Upper lobe of right lung (tissue), 1 donor: ENCODE data around the gene SLC24A5. TPM values are rescaled to one million over a fixed set of nuclear protein-coding genes. Genes with fewer than 3 reads are reported as not detected.

Source experiments
- ATAC-seq: fragments of 200-7000 bp; cut with Tn5 transposase; one replicate; pipeline ENCODE4 v1.9.1; 2020; ENCODE audit warnings: mild to moderate bottlenecking, moderate library complexity
- DNase-seq: peaks from one replicate; pipeline ENCODE4 v3.0.0-alpha.2; 2020
- H3K27ac ChIP-seq: fragments of 200-600 bp; one replicate; pipeline ENCODE4 v1.8.0; 2022
- H3K27me3 ChIP-seq: fragments of 200-600 bp; one replicate; pipeline ENCODE4 v1.8.0; 2022; ENCODE audit warnings: mild to moderate bottlenecking
- H3K36me3 ChIP-seq: fragments of 200-600 bp; one replicate; pipeline ENCODE4 v1.8.0; 2022
- H3K4me1 ChIP-seq: fragments of 200-600 bp; one replicate; pipeline ENCODE4 v1.8.0; 2022
- H3K4me3 ChIP-seq: fragments of 200-600 bp; one replicate; pipeline ENCODE4 v1.8.0; 2022; ENCODE audit warnings: mild to moderate bottlenecking
- H3K9me3 ChIP-seq: fragments of 200-600 bp; one replicate; pipeline ENCODE4 v1.8.0; 2022
- CTCF ChIP-seq: fragments of 200-600 bp; IDR thresholded peaks from one replicate; pipeline ENCODE4 v1.8.0; 2022; ENCODE audit warnings: antibody characterized with exemption
- intact Hi-C: fragments of 100-400 bp; cut with DNase I; formaldehyde crosslinking; loops from one replicate; pipeline ENCODE4 v1.11.0; 2022
- total RNA-seq: library from RNA; stranded (reverse); fragmentation: NEBNext Ultra II Directional; extraction: Animal tissue kit (Norgen Biotek cat#: 25700); gene quantifications from one replicate; pipeline ENCODE4 v1.2.1, GENCODE V29; 2021
- donor health status: DM: no; HTN: yes; CAD: no; lungs with severe emphysema.

Gene SLC24A5
- total RNA-seq, 1 donor from 2014 or later = 0.84 TPM

DNA sequence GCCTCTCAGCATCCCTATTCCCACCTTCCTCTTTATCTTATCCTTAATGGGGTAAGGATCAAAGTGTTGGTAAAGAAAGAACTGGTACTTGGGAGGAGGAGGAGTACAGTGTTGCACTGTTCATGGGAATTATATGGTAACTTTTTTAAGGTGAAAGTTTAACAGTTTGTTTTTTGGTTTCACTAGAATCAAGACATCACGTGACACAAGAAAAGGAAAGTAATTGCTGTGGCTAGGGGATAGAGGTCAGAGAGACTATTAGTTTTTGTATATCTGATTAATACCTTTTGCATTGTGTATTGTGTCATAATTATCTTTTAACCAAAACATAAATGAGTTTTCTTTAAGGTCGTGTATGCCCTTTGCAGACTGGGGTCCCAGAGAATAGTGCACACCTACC, 23.5 kb upstream of the SLC24A5 start:
- Histone ChIP-seq H3K4me3 (no peak overlapping the region), H3K9me3 (no peaks in the 10 kb centered on the region), H3K36me3 (no peaks in the 10 kb centered on the region), H3K4me1 (no peaks in the 10 kb centered on the region), H3K27ac (no peak overlapping the region), H3K27me3 (no peaks in the 10 kb centered on the region)
- TF ChIP-seq CTCF = no peak
- intact Hi-C loops = no loop called here
- no peak for DNase-seq
- ATAC-seq = no peak

GRCh38 chr15:48101376-48101961, 19.3 kb upstream of the SLC24A5 start:
- H3K27me3 ChIP-seq = no peaks in the 10 kb centered on the region
- no peak for DNase-seq
- no peak overlapping the region for H3K4me3 ChIP-seq
- no peaks in the 10 kb centered on the region for H3K36me3 ChIP-seq
- intact Hi-C loops = no loop called here
- no peaks in the 10 kb centered on the region for H3K9me3 ChIP-seq
- H3K27ac ChIP-seq = no peak overlapping the region
- no peaks in the 10 kb centered on the region for H3K4me1 ChIP-seq
- ATAC-seq = no peak
- no peak for TF ChIP-seq CTCF

DNA sequence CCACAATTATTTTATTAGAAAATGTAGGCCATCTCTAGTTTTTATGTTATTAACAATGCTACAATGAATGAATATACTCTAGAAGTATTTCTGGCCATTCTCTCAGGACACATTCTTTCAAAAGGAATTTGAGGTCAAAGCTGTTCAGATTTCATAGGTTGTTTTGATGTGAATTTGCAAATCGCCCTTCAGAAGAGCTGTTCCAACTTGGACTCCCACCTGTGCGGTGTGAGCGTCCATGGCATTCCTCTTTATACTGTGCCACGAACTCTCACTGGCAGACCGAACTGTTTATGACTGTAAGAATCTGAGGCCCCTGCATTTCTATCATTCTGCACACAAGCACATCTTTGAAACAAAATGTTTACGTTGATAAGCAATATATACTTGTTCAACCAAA, 18.6 kb upstream of the SLC24A5 start:
- Histone ChIP-seq H3K4me1 (no peaks in the 10 kb centered on the region), H3K9me3 (no peaks in the 10 kb centered on the region), H3K36me3 (no peaks in the 10 kb centered on the region), H3K27me3 (no peaks in the 10 kb centered on the region), H3K27ac (no peak overlapping the region), H3K4me3 (no peak overlapping the region)
- ATAC-seq = no peak
- TF ChIP-seq CTCF = no peak
- DNase-seq = no peak
- intact Hi-C loops = no loop called here

GRCh38 chr15:48103647-48104046, 17.1 kb upstream of the SLC24A5 start:
- no peak for ATAC-seq
- Histone ChIP-seq H3K4me3 (no peak overlapping the region), H3K27me3 (no peaks in the 10 kb centered on the region), H3K9me3 (no peaks in the 10 kb centered on the region), H3K36me3 (no peaks in the 10 kb centered on the region), H3K4me1 (no peaks in the 10 kb centered on the region), H3K27ac (no peak overlapping the region)
- no peak for DNase-seq
- intact Hi-C loops = no loop called here
- TF ChIP-seq CTCF = no peak

- no peak overlapping the region for H3K4me3 ChIP-seq
- no peaks in the 10 kb centered on the region for H3K9me3 ChIP-seq
- DNase-seq (no peak), ATAC-seq (no peak)
- TF ChIP-seq CTCF = no peak
- intact Hi-C loops = no loop called here
- no peaks in the 10 kb centered on the region for H3K27me3 ChIP-seq
- no peaks in the 10 kb centered on the region for H3K4me1 ChIP-seq
- no peak overlapping the region for H3K27ac ChIP-seq
- H3K36me3 ChIP-seq = no peaks in the 10 kb centered on the region
Observed at GRCh38 chr15:48105936-48106335, 14.9 kb upstream of the SLC24A5 start.

GRCh38 chr15:48109212-48109611, 11.6 kb upstream of the SLC24A5 start:
- H3K27me3 ChIP-seq = no peaks in the 10 kb centered on the region
- no peaks in the 10 kb centered on the region for H3K9me3 ChIP-seq
- no peaks in the 10 kb centered on the region for H3K4me1 ChIP-seq
- DNase-seq (no peak), ATAC-seq (no peak)
- no peak for TF ChIP-seq CTCF
- intact Hi-C loops = no loop called here
- no peaks in the 10 kb centered on the region for H3K36me3 ChIP-seq
- H3K27ac ChIP-seq = no peak overlapping the region
- no peak overlapping the region for H3K4me3 ChIP-seq
